Measurements from ENCODE around the gene FZD4.

The FZD4 gene

GRCh38 chr11:86912238-86912637 lies 43.0 kb downstream of the FZD4 start:
- in situ Hi-C loops (cut with HindIII; ENCODE audit: low sequenced_read_pairs): no loop called here
- no peak for DNase-seq (ENCODE audit: low read depth)
- TF ChIP-seq CTCF (IDR thresholded peaks at IDR 0.05; ENCODE audit: low read depth, low read length, missing control alignments): no peak
- no peak overlapping the region for H3K4me3 ChIP-seq (ENCODE audit: low read depth, low read length)

GRCh38 chr11:86910592-86910991 lies 44.6 kb downstream of the FZD4 start:
- no peak for DNase-seq (ENCODE audit: low read depth)
- no peak overlapping the region for H3K4me3 ChIP-seq (ENCODE audit: low read depth, low read length)
- in situ Hi-C loops (cut with HindIII; ENCODE audit: low sequenced_read_pairs): no loop called here
- no peak for TF ChIP-seq CTCF (IDR thresholded peaks at IDR 0.05; ENCODE audit: low read depth, low read length, missing control alignments)

- no peak for TF ChIP-seq CTCF (IDR thresholded peaks at IDR 0.05; ENCODE audit: low read depth, low read length, missing control alignments)
- H3K4me3 ChIP-seq (ENCODE audit: low read depth, low read length): no peak overlapping the region
- DNase-seq (ENCODE audit: low read depth): no peak
- in situ Hi-C loops (cut with HindIII; ENCODE audit: low sequenced_read_pairs): no loop called here
These were observed 49.0 kb downstream of the FZD4 start for GRCh38 chr11:86906198-86906597.

GRCh38 chr11:86905252-86905651 lies 49.9 kb downstream of the FZD4 start:
- in situ Hi-C loops (cut with HindIII; ENCODE audit: low sequenced_read_pairs): no loop called here
- no peak overlapping the region for H3K4me3 ChIP-seq (ENCODE audit: low read depth, low read length)
- no peak for DNase-seq (ENCODE audit: low read depth)
- TF ChIP-seq CTCF (IDR thresholded peaks at IDR 0.05; ENCODE audit: low read depth, low read length, missing control alignments): no peak

GRCh38 chr11:86904001-86904400 lies 51.2 kb downstream of the FZD4 start:
- H3K4me3 ChIP-seq (ENCODE audit: low read depth, low read length): no peak overlapping the region
- TF ChIP-seq CTCF (IDR thresholded peaks at IDR 0.05; ENCODE audit: low read depth, low read length, missing control alignments): no peak
- DNase-seq (ENCODE audit: low read depth): no peak
- in situ Hi-C loops (cut with HindIII; ENCODE audit: low sequenced_read_pairs): no loop called here

- DNase-seq (ENCODE audit: low read depth): no peak
- no peak overlapping the region for H3K4me3 ChIP-seq (ENCODE audit: low read depth, low read length)
- TF ChIP-seq CTCF (IDR thresholded peaks at IDR 0.05; ENCODE audit: low read depth, low read length, missing control alignments): no peak
- in situ Hi-C loops (cut with HindIII; ENCODE audit: low sequenced_read_pairs): no loop called here
These were observed 52.9 kb downstream of the FZD4 start for GRCh38 chr11:86902345-86902744.

GRCh38 chr11:86901599-86901998 lies 53.6 kb downstream of the FZD4 start:
- no peak overlapping the region for H3K4me3 ChIP-seq (ENCODE audit: low read depth, low read length)
- TF ChIP-seq CTCF (IDR thresholded peaks at IDR 0.05; ENCODE audit: low read depth, low read length, missing control alignments): no peak
- no peak for DNase-seq (ENCODE audit: low read depth)
- in situ Hi-C loops (cut with HindIII; ENCODE audit: low sequenced_read_pairs): no loop called here
